Stimulated activated CD8-positive, alpha-beta memory T cell treated with anti-CD3 and anti-CD28 coated beads, Interleukin-15, amount 100 ng/mL, for 24 hours (primary cell): ENCODE data around the gene STUB1.
A peak's percentile ranks its signal among the peaks of the same experiment; 100 is the strongest.

Experiments
- DNase-seq: peaks from one replicate; pipeline ENCODE4 v3.0.0-alpha.2; 2020; ENCODE audit warnings: low read depth

Gene STUB1

GRCh38 chr16:667113-667779 lies 13.0 kb upstream of the STUB1 start:
- no peak for DNase-seq

- peak; percentile 91 for DNase-seq
Observed at GRCh38 chr16:667780-668518, 12.3 kb upstream of the STUB1 start, which contains the start of gene RHOT2. Gene RHOT2 (plus strand): TSS chr16:668132. CDS start chr16:668200, 68 bp downstream.

DNA sequence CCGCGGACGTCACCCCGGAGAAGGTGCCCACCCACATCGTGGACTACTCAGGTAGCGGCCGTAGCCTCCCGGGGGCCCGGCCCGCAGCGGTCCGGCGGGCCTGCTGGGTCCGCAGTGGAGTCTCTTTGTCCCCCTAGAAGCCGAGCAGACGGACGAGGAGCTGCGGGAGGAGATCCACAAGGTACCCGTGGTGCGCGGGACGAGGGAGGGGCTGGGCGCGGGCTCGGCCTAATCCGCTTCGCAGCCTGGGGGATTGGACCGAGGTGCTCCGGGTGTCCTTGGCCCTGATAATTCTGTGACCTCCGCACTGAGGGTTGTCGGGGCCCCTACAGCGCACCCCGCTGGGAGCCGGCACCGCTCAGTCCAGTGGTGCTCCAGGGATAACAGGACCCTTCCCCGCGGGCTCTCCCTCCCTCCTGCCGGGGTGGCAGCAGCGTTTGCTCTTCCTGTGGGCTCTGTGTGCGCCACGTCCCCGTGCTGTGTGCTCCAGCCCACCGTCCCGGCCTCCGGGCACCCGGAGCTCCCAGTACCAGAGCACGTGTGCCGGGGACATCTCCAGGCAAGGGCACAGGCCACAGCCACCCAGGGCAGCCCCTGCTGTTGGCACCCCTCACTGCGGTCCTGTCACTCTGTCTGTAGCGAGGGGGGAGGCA lies 11.6 kb upstream of the STUB1 start:
- no peak for DNase-seq

DNA sequence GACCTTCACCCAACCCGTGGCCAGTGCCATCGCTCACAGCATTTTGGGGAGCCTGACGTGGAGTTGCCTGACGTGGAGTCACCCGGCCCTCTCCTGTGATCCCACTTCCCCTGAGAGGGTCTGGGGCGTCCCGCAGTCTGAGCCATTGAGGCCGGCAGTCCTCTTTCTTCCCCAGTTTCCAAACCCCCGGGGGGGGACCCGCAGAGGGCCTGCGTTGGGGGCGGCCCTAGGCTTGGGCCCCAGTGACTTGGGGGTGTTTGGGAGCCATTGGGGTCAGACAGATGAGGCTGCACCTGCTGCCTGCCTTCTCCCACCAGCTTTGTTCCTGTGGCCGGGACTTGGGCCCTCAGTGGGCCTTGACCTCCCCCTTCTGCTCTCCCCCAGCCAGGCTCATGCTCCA lies 10.5 kb upstream of the STUB1 start:
- DNase-seq = no peak

DNA sequence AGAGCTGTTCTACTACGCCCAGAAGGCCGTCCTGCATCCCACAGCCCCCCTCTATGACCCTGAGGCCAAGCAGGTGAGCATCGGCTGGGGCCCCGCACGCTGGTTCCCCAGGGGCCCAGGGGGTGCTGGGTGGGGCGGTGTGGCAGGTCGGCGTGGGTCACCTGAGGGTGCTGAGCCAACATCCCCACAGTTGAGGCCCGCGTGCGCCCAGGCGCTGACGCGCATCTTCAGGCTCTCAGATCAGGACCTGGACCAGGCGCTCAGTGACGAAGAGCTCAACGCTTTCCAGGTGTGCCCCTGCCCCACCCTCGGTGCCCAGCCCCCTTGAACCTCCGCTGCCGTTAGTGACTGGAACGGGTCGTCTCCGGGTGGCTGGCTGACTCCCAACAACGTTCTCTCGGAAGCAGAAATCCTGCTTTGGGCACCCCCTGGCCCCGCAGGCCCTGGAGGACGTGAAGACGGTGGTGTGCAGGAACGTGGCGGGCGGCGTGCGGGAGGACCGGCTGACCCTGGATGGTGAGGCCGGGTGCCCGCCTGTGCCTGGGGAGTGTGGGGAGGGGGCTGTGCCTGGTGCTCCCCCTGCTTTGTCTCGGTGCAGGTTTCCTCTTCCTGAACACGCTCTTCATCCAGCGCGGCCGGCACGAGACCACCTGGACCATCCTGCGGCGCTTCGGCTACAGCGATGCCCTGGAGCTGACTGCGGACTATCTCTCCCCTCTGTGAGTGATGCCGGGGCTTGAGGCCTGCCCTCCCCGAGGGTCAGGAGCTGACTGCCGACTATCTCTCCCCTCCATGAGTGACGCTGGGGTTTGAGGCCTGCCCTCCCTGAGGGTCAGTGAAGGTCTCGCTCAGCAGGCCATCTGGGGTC lies 9.5 kb upstream of the STUB1 start:
- DNase-seq = no peak

- no peak for DNase-seq
Observed at GRCh38 chr16:671353-672131, 8.7 kb upstream of the STUB1 start.

- no peak for DNase-seq
Observed at GRCh38 chr16:672371-672770, 7.8 kb upstream of the STUB1 start.

GRCh38 chr16:672851-673250 lies 7.4 kb upstream of the STUB1 start:
- no peak for DNase-seq

DNA sequence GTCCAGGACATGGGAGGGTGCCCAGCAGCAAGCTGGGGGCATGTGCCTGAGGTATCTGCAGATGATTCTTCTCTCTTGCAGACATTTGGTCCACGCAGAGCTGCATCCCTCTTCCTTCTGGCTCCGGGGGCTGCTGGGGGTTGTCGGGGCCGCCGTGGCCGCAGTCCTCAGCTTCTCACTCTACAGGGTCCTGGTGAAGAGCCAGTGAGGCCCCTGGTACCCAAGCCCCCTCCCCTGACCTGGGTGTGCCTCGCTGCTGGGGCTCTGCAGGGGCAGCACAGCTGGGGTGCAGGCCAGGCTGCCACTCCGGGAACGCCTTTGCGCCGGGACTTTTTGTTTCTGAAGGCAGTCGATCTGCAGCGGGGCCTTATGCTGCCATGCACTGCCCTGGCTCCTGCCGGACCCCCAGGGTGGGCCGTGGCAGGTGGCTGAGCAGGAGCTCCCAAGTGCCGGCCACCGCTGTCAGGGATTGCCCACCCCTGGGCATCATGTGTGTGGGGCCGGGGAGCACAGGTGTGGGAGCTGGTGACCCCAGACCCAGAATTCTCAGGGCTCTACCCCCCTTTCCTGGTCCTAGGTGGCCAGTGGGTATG lies 6.7 kb upstream of the STUB1 start:
- DNase-seq = no peak

GRCh38 chr16:674214-674881 lies 5.9 kb upstream of the STUB1 start:
- no peak for DNase-seq

GRCh38 chr16:674968-675883 lies 5.0 kb upstream of the STUB1 start, which contains the start of gene RHBDL1:
Gene RHBDL1 (plus strand): TSS chr16:675671. CDS start chr16:675791, 120 bp downstream.
- DNase-seq = no peak

DNA sequence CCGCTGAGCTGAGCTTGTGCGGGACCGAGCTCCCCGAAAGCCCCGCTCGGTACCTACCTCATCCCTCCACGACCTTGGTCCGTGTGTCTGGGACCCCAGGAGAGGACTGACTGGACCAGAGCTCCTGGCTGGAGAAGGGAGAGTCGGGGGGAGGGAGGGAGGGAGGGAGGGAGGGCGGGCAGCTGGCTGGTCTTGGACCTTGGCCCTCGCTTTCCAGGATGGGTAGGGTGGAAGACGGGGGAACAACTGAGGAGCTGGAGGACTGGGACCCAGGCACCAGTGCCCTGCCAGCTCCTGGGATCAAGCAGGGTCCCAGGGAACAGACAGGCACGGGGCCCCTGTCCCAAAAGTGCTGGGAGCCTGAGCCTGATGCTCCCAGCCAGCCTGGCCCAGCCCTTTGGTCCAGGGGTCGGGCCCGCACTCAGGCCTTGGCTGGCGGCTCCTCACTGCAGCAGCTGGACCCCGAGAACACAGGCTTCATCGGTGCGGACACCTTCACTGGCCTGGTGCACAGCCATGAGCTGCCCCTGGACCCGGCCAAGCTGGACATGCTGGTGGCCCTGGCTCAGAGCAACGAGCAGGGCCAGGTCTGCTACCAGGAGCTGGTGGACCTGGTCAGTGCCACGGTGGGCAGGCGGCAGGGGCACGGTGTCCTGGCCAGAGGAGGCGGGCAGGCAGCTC lies 4.2 kb upstream of the STUB1 start:
- no peak for DNase-seq

DNA sequence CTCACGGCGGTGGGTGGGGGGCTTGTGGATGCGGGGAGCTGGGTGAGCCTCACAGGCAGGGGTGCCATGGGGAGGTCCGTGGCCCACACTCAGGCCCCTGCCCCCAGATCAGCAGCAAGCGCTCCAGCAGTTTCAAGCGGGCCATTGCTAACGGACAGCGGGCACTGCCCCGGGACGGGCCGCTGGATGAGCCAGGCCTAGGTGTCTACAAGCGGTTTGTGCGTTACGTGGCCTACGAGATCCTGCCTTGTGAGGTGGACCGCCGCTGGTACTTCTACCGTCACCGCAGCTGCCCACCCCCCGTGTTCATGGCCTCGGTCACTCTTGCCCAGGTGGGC lies 3.7 kb upstream of the STUB1 start:
- no peak for DNase-seq

DNA sequence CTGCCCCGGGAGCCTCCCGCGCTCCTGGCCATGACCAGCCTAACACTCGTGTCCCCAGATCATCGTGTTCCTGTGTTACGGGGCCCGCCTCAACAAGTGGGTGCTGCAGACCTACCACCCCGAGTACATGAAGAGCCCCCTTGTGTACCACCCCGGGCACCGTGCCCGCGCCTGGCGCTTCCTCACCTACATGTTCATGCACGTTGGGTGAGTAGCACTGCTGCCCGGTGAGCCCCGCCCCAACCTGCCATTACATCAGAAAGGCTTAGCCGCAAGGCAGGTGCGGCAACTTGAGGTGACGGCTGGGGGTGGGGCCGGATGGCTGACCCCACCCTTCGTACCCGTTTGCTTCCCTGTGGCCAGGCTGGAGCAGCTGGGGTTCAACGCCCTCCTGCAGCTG lies 3.3 kb upstream of the STUB1 start:
- DNase-seq = no peak

DNA sequence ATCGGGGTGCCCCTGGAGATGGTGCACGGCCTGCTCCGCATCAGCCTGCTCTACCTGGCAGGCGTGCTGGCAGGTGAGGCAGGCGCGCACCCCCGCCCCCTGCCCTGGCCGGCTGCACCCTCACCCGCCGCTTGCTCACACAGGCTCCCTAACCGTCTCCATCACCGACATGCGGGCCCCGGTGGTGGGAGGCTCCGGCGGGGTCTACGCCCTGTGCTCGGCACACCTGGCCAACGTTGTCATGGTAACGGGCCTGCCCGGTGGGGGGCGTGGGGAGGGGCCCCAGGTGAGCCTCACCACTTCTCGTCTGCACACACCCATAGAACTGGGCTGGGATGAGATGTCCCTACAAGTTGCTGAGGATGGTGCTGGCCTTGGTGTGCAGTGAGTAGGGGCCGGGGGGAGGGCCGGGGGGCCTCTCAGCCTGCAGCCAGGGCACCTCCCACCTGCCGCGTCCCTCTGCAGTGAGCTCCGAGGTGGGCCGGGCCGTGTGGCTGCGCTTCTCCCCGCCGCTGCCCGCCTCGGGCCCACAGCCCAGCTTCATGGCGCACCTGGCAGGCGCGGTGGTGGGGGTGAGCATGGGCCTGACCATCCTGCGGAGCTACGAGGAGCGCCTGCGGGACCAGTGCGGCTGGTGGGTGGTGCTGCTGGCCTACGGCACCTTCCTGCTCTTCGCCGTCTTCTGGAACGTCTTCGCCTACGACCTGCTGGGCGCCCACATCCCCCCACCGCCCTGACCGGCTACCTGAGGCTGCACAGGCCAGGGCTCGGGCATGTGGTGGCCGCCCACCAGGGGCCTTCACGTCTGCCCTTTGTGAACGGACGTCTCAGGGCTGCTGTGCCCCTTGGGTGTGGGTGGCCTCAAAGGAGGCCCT lies 2.7 kb upstream of the STUB1 start:
- DNase-seq = no peak

GRCh38 chr16:678209-678857 lies 1.9 kb upstream of the STUB1 start:
- DNase-seq = no peak
